Gastroesophageal sphincter (tissue), 3 donors: ENCODE results near the gene LTV1.

Source experiments
- CTCF ChIP-seq, 4 experiments: fragments of 200-600 bp in 2 of 4; fragments of 450-650 bp in 2 of 4; sonication (generic) in 1 of 4; IDR thresholded peaks; one replicate each; pipeline ENCODE4 v1.5.1; 2017 to 2019; ENCODE audit warnings: antibody characterized with exemption in 4 of 4, mild to moderate bottlenecking in 2 of 4, moderate library complexity in 2 of 4
- POLR2A ChIP-seq, 2 donors: fragments of 450-650 bp; IDR thresholded peaks; one replicate each; pipeline ENCODE4 v1.6.1; 2017; ENCODE audit warnings: antibody characterized with exemption in 2 of 2, mild to moderate bottlenecking in 2 of 2, moderate library complexity in 1 of 2

GRCh38 chr6:143822584-143823024, 20.5 kb upstream of the LTV1 start:
- TF ChIP-seq POLR2A (IDR thresholded peaks at IDR 0.05) (no peak), CTCF (IDR thresholded peaks at IDR 0.05) (no peak)
